ENCODE results near the gene RPN2. TPM values are rescaled to one million over a fixed set of nuclear protein-coding genes. Genes with fewer than 3 reads are reported as not detected.

Gene RPN2
- total and polyA plus RNA-seq, 2 donors (not counting 3 experiments of a cell fraction or from before 2014, with no cell fraction given): 283 to 530 TPM

- TF ChIP-seq JUN (IDR thresholded peaks at IDR 0.05; ENCODE audit: borderline replicate concordance, insufficient read depth, insufficient read length, low read depth) (no peak), POLR2A (IDR thresholded peaks at IDR 0.05; ENCODE audit: low read depth, low read length) (no peak), CTCF (IDR thresholded peaks at IDR 0.05; ENCODE audit: extremely low read depth in 1 of 2, insufficient read depth in 1 of 2, low read depth in 1 of 2, low read length in 2 of 2) (no peak), POLR2AphosphoS5 (IDR thresholded peaks at IDR 0.05; ENCODE audit: insufficient read depth, low read depth, low read length) (no peak), MAX (IDR thresholded peaks at IDR 0.05; ENCODE audit: insufficient read depth, insufficient read length) (no peak), MYC (IDR thresholded peaks at IDR 0.05; ENCODE audit: low read depth, low read length) (no peak), FOS (IDR thresholded peaks at IDR 0.05; ENCODE audit: borderline replicate concordance, insufficient read depth, low read length) (no peak), EZH2 (IDR thresholded peaks at IDR 0.05; ENCODE audit: borderline replicate concordance, low read depth, low read length, severe bottlenecking) (no peak), GATA2 (IDR thresholded peaks at IDR 0.05; ENCODE audit: insufficient read depth, insufficient read length, low read depth, low read length) (no peak)
- dilution Hi-C loops (cut with MboI; ENCODE audit: extremely low pct_ligation_motif_present, low sequenced_read_pairs): loop anchor here (25.0 kb wide), 1 partner anchor 245 kb away; the partner anchor contains the start of gene NNAT
- intact Hi-C loops (cut with micrococcal nuclease): no loop called here
- Histone ChIP-seq H3K9ac (replicated peaks; ENCODE audit: extremely low read depth, insufficient read depth, low read length) (no peak overlapping the region), H3K4me2 (ENCODE audit: insufficient read depth, low read length) (no peak overlapping the region), H3K27me3 (ENCODE audit: control insufficient read depth in 2 of 2, insufficient read depth in 2 of 2, low read length in 2 of 2) (no peaks in the 10 kb centered on the region), H2AFZ (ENCODE audit: low read depth, low read length) (no peak overlapping the region), H3K27ac (ENCODE audit: insufficient read depth, low read depth, low read length) (no peak overlapping the region), H3K36me3 (ENCODE audit: control insufficient read depth in 2 of 2, extremely low read depth in 1 of 2, insufficient read depth in 2 of 2, low read length in 2 of 2) (no peaks in the 10 kb centered on the region), H3K4me3 (replicated peaks in 1 of 3; ENCODE audit: insufficient read depth in 1 of 3, low read depth in 1 of 3, low read length in 3 of 3) (no peak overlapping the region), H4K20me1 (replicated peaks; ENCODE audit: control insufficient read depth, extremely low read depth, insufficient read depth, low read length) (no peaks in the 10 kb centered on the region), H3K4me1 (ENCODE audit: control insufficient read depth, extremely low read depth, insufficient read depth, low read length) (no peaks in the 10 kb centered on the region), H3K9me3 (replicated peaks; ENCODE audit: control insufficient read depth, insufficient read depth, low read length) (no peaks in the 10 kb centered on the region), H3K9me1 (replicated peaks; ENCODE audit: control insufficient read depth, extremely low read depth, insufficient read depth, low read length) (no peaks in the 10 kb centered on the region), H3K79me2 (ENCODE audit: control insufficient read depth, insufficient read depth, low read length) (no peaks in the 10 kb centered on the region)
- ChIA-PET CTCF (interaction anchor here (1.2 to 5.4 kb wide), 6 partner anchors 8 to 277 kb away, joined by 3 to 104 read pairs (median 10); no protein-coding TSS in a partner anchor), POLR2A (no interaction called here)
- DNase-seq (ENCODE audit: low read depth, low spot score): no peak
- BruUV-seq (replicated peaks): no TSS peak
- no peak for FAIRE-seq
Observed at GRCh38 chr20:37266940-37267666, 88.0 kb downstream of the RPN2 start.
